Iris pigment epithelial cell (primary cell): ENCODE measurements around the gene ZNF18.
"Not testable (repeated sequence)": the region's sequence is repeated elsewhere in the genome, so short reads cannot be mapped to it uniquely, and the experiment has no call there.

Experiments used
- DNase-seq: peaks from one replicate; pipeline ENCODE4 v3.0.0-alpha.2; 2011; ENCODE audit warnings: low read depth

The ZNF18 gene

DNA sequence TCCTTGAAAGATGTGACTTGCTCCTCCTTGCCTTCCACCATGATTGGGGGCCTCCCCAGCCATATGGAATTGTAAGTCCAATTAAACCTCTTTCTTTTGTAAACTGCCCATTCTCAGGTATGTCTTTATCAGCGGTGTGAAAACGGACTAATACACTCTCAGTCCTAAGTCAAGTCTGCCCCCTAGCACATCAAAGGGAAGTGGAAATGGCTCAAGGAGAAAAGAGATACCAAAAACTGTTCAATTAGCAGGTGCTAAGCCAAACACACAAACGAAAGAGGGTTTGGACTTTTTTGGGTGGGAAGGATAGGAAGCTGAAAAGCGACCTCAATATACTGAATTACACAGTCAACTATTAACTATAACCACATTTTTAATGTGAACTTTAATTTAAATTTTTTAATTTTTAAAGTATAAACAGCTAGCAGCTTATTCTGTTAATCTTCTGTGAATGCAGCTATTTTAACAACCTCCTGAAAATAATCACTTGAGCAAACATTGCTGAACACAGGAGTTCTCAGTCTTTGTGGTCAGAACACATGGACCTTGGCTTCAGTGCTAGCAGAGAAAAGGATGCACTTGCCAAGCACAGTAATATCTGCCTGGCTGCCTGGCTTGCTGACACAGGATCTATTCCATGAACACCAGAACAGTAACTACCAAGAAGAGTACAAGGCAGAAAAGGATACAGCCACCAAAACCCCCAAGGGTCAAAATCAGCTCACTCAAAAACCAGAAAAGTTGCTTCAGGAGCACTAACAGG lies 10.9 kb downstream of the ZNF18 start:
- DNase-seq, result peak; percentile 14

DNA sequence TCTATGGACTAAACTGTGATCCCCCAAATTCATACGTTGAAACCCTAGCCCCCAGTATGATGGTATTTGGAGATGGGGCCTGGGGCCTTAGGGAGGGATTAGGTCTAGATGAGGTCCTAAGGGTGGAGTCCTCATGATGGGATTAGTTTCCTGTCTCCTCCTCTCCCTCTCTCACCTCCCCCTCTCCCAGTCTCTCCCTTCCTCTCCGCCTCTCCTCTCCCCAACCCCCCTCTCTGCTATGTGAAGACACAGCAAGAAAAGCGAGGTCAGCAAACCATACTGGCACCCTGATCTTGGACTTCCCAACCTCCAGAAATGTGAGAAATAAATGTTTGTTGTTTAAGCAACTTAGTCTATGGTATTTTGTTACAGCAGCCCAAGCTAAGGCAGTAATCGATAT lies 15.4 kb downstream of the ZNF18 start:
- no peak for DNase-seq

DNA sequence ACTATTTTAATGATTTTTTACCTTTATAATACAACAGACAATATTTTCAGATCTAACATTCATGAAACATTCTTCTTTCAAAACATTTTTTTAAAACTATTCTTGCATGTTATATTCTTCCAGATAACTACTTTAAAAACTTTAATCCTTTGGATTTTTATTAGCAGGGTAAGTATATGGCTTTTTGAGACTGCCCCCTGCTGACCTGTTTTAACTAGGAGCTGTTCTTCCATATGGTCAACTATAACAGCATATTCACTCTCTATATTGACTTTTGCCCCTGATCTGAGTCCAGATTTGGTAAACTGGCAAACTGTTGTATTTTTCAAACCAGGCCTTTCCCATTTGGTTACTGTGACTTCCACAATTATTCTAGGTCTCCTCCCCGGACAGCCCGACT lies 16.5 kb downstream of the ZNF18 start:
- DNase-seq, result peak; percentile 13

DNA sequence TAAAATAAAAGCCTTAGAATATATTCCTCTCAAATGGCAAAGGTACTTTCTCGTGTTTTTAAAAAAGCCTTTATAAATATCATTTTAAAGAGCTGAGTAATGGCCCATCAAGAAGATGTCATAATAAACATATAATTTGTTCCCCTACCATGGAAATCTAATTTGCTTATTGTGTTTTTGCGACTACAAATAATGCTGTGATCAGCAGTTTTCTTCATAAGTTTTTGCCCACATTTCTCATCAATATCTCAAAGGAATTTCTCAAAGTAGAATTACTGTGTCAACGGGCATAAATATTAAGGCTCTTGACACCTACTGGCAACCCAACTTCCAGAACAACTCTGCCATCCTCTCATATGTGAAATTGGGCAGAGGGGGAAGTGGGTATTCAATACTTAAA lies 17.5 kb downstream of the ZNF18 start:
- DNase-seq, result no peak

DNA sequence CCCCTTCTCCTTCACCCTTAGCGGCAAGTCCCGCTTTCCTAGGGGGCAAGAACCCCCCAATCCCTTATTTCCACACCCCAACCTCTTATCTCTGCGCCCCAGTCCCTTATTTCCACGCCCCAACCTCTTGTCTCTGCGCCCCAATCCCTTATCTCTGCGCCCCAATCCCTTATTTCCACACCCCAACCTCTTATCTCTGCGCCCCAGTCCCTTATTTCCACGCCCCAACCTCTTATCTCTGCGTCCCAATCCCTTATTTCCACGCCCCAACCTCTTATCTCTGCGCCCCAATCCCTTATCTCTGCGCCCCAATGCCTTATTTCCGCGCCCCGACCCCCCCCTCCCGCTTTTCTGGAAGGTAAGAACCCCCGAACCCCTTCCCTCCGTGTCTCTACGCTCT lies 24.5 kb downstream of the ZNF18 start:
- not testable (repeated sequence) for DNase-seq

DNA sequence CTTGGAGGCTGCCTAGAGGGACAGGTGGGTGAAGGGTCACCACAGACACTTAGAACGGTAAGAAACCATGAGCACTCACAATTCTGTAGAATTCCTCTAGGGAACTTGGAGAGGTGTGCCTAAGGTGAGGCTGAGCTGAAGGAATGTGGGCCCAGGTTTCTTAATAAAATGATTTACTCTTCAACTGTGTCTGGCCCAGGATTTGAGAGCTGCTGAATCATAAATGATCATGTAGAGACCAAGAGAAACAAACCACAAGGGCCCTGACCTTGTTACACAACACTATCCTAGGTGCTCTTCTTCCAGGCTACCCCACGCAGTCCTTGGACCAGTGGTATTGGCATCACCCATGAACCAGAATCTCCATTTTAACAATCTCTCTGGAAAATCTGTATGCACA lies 27.7 kb downstream of the ZNF18 start:
- DNase-seq, result peak; percentile 22

DNA sequence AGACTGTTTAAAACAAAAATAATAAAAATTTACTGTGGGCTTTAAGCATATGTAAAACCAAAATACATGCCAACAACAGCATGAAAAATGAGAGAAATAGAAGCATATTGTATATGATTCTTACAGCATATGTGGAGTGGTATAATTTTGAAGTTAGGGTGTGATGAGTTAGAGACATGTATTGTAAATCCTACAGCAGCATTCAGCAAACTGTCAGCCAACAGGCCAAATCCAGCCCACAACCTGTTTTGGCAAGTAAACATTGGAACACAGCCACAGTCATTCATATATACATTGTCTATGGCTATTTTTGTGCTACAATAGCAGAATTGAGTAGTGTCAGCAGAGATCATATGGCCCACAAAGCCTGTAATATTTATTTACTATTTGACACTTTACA lies 42.3 kb downstream of the ZNF18 start:
- DNase-seq, result no peak

DNA sequence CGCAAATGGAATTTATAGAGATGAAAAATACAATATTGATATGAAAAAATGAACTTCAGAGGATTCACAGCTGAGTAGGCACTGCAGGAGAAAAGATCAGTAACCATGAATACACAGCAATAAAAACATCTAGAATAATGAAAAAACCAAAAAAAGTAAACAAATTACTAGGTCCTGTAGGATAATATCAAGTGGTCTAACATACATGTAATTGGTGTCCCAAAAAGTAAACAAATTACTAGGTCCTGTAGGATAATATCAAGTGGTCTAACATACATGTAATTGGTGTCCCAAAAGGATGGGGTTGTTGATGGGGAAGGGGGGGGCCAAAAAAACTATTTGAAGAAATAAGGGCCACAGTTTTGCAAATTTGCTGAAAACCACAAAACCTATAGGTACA lies 43.4 kb downstream of the ZNF18 start:
- DNase-seq, result no peak

DNA sequence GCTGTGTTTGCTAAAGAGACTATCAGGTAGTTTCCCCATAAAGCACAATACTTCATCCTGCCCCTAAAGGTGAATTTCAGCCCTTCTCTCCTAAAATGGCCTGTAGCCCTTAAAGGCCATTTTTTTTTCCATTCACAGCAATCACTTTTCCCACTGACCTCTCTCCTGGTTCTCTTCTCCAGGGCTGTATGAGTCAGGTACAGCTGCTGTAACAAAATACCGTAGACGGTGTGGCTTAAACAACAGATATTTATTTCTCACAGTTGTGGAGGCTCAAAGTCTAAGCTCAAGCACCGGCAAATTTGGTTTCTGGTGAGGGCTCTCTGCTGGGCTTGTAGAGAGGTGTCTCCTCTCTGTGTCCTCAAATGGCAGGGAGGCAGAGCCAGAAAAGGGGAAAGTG lies 44.7 kb downstream of the ZNF18 start:
- DNase-seq, result no peak

DNA sequence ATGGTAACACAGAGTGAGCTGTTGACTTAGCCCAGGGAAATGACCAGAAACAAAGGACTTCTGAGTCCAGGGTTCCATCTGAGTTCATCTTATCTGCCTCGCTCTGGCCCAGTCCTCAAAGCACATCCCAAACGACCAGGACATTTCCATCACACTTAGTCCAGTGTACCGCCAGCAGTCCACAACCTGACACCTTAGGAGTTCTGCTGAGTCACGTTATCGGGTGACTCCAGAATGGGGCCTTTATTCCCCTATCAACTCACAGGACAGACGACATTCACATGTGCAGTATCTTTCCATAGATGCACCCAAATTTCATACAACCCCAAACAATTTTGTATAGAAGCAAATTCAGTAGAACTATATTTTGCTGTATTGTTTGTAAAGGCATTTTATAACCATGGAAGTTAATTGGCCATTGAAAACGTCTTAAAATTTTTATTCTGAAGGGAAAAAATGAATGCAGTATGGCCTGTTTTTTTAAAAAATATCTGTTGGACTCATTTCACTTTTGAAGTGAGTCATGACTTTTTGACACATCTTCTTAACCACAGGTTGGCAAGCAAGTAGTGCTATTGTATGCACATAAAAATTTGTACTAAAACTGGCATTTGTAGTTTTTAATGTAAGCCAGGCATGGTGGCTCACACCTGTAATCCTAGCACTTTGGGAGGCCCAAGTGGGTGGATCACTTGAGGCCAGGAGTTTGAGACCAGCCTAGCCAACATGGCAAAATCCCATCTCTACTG lies 46.3 kb downstream of the ZNF18 start:
- DNase-seq, result peak; percentile 12

DNA sequence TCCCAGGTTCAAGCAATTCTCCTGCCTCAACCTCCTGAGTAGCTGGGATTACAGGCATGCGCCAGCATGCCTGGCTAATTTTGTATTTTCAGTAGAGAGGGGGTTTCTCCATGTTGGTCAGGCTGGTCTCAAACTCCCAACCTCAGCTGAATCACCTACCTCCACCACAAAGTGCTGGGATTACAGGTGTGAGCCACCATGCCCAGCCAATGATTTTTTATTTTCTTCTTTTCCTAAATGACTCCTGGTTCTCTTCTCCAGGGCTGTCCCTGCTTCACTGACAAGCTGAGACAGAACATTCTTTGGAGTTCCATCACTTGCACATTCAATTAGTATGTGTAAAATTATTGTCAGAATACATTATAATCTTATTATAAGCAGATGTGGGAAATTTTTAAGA lies 47.7 kb downstream of the ZNF18 start:
- not testable (repeated sequence) for DNase-seq

DNA sequence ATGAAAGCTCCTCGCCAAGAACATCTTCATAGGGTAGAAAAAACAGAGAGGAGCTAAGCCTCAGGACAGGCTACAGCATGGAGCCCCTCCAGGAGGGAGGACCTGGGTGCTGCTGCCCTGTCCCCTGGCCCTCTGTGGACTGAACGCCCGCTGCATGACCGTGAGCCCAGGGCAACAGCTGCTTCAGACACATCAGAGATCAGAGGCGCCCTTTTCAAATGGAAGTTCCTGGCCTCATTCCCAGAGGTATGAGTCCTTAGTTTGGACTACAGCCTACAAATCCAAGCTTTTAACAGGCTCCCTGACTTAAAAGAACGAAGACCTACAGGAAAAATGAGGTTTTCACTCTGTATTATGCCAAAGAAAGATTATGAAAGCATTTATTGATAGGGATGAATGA lies 48.5 kb downstream of the ZNF18 start:
- peak; percentile 56 for DNase-seq

DNA sequence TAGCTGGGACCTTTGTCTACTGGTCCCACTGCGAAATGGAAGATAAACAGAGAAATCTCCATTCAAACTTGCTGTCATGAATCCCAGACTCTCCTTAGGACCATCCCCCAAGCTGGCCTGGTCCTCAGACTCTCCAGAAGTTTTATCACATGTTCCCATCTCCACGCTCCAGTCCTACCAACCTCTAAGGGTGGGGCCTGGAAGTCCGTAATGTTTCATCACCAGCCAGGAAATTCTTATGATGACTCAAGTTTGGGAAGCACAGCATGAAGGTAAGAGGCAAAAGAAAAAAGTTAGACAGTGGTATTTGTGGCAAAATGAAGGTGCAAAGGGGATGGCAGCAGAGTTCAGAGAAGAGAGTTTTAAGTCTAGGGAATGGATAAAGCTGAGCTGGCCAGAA lies 52.7 kb downstream of the ZNF18 start:
- DNase-seq, result peak; percentile 12

DNA sequence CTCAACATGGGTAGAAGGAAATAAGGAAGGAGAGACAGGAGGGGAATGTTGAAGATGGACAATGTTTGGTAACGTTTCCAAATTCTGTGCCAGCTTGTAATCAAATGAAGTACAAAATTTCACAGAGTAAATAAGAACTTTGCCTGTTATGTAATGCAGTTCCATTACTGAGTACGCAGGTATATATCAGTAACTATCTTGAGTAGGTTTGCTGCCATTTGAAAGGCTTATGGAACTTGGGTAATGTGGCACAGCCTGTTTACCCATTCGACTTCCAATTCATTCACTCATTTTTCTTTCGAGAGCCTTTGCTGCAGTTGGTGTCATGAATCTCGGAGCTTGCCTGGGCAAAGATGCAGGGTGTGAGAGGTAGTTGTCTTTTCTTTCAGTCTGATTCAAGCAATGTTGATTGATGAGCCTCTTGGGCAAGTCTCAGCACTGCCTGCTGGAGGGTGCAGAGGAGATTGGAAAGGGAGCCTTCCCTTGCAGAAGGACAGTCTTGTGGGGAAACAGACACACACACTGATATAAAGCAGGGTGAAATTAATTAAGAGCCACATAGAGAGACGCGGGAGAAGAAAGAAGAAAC lies 53.4 kb downstream of the ZNF18 start:
- DNase-seq, result no peak

DNA sequence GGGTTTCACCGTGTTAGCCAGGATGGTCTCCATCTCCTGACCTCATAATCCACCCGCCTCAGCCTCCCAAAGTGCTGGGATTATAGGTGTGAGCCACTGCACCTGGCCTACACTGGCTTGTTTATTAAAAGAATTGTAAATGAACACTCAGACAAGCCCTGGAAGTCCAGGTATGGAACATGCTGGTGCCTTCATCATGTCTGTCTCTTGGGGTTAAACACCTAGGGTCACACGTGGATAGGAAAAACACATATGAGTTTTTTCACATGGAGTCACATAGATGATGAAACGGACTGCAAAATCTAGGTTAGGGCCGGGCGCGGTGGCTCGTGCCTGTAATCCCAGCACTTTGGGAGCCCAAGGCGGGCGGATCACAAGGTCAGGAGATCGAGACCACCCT lies 54.2 kb downstream of the ZNF18 start:
- not testable (repeated sequence) for DNase-seq

DNA sequence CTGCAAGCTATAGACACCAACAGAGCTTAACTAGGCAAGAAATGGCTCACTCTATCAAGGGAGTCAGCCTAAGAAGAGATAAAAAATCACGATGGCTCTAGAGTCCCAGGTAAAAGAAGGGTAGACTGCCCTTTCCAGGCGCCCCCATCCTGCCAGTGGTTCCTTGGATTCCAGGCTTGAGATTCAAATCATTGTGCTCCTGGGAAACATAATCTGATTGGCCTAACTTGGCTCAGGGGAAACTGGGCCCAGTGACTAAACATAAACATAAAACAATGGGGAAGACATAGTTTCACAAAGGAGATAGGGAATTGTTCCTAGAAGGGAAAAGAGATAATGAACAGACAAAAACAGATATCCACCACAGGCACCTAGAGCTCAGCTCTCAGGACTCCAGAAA lies 56.4 kb downstream of the ZNF18 start:
- no peak for DNase-seq

DNA sequence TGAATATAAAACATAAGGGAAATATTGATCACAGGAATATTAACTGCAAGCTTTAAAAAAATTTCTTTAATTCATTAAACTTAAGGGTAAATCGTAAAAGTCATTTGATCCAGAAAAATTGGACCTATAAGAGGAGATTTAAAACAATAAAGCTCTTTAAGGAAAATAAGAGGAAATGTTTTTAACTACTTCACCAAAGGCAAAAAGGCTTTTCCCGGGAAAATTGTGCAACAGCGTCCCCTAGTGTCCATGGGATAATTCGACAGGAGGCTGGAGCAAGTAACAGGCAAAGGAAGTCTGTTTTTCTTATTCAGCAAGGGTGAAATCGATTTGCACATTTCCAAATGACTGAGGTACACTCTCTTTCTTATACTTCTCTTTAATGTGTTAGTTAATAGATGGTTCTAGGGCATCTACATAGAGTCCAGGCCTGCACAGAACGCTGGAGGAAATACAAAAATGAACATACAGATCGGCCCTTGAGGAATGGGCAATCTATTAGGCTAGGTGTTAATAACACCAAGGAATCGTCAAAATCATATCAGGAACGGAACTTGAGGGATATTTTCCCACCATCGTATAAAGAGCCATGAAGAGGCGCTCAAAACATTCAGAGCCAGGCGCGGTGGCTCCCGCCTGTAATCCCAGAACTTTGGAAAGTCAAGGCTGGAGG lies 61.4 kb downstream of the ZNF18 start:
- peak; percentile 27 for DNase-seq

DNA sequence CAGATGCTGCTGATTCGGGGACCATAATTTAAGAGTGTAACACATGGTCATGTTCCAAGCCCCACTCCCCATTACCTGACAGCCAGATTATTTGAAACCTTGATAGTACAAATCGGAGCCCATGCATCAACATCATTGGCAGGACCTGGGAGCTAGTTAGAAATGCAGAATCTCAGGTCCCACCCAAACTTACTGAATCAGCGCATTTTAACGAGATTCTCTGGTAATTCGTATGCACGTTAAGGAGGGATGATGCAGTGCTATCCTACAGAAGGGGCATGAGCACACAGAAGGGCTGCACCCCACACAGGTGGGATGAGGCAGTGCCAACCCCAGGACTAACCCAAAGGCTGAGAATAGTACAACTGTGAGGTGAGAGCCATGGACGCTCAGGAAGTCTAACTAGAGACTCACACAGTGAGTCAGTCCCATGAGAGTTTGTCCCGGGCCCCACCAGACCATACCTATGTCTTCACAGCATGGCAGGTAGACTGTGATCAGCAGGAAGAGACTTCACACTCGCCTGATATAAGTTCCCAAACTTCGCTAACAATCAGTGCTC lies 64.9 kb downstream of the ZNF18 start:
- no peak for DNase-seq

DNA sequence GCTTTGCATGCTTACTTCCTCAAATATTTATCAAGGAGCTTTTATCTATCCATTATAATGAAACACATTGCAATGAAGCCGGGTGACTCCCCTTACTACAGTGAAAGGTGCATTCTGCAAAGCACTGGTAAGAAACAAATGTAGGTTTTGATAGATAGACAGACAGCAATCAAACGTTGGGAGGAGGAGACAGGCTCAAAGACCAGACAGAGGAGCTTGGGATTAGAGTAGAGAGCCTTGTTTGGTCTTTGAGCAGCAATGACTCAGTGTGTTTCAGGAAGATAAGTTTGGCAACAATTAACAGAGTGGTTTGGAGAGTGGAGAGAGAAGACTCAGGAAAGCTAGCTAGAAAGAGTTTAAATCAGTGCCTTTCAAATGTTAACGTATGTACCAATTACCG lies 68.8 kb downstream of the ZNF18 start:
- DNase-seq, result no peak
